A673 (cell line): ENCODE data around the gene CLPX.
"Not testable (repeated sequence)": the region's sequence is repeated elsewhere in the genome, so short reads cannot be mapped to it uniquely, and the experiment has no call there.

Source experiments
- EZH2 ChIP-seq: fragments of 200-600 bp; sonication (generic); IDR thresholded peaks from 2 replicates; pipeline ENCODE4 v1.6.1; 2017; ENCODE audit warnings: borderline replicate concordance, low read depth, mild to moderate bottlenecking, mixed read lengths, antibody characterized with exemption, low read length; ENCODE audit not compliant: poor library complexity, severe bottlenecking
- TF ChIP-seq, protein P1 (sequence below): fragments of 300-800, 200-600 bp; sonication (generic); conservative IDR thresholded peaks from 2 replicates; pipeline ENCODE4 v1.5.1; 2017; ENCODE audit warnings: low read depth, mild to moderate bottlenecking, antibody characterized with exemption, low read length, moderate library complexity, mixed read lengths

DNA sequence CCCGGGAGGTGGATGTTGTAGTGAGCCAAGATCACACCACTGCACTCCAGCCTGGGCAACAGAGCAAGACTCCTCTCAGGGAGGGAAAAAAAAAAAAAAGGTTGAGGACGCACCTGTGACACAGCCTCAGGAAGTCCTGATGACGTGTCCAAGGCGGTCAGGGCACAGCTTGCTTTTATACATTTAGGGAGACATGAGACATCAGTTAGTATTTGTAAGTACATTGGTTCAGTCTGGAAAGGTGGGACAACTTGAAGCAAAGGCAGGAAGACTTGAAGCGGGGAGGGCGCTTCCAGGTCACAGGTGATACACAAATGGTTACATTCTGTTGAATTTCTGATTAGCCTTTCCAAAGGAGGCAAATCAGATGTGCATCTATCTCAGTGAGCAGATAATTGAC, 46.5 kb downstream of the CLPX start:
- TF ChIP-seq, protein P1, sequence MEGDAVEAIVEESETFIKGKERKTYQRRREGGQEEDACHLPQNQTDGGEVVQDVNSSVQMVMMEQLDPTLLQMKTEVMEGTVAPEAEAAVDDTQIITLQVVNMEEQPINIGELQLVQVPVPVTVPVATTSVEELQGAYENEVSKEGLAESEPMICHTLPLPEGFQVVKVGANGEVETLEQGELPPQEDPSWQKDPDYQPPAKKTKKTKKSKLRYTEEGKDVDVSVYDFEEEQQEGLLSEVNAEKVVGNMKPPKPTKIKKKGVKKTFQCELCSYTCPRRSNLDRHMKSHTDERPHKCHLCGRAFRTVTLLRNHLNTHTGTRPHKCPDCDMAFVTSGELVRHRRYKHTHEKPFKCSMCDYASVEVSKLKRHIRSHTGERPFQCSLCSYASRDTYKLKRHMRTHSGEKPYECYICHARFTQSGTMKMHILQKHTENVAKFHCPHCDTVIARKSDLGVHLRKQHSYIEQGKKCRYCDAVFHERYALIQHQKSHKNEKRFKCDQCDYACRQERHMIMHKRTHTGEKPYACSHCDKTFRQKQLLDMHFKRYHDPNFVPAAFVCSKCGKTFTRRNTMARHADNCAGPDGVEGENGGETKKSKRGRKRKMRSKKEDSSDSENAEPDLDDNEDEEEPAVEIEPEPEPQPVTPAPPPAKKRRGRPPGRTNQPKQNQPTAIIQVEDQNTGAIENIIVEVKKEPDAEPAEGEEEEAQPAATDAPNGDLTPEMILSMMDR = not testable (repeated sequence)
- not testable (repeated sequence) for TF ChIP-seq EZH2
